ENCODE measurements around the gene CEP70.

The CEP70 gene

DNA sequence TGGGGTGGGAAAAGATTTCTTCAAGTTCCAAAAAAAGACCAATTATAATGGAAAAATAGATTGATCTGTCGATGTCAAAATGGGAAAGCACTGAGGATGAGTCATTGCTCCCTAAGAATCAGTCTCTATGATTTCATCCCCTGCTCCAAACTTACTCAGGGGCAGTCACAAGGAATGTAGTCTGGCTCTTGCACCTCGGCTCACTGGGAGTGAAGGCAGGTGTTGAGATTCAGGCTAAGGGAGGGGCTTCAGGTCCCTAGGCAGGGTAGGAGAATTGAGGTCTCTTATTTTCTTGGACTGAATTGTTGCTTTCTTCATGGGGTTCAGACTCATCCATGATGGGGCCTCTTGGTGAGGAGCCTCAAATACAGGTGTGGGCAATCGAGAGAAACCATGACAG, 145.4 kb downstream of the CEP70 start:
- TF ChIP-seq, protein P1, sequence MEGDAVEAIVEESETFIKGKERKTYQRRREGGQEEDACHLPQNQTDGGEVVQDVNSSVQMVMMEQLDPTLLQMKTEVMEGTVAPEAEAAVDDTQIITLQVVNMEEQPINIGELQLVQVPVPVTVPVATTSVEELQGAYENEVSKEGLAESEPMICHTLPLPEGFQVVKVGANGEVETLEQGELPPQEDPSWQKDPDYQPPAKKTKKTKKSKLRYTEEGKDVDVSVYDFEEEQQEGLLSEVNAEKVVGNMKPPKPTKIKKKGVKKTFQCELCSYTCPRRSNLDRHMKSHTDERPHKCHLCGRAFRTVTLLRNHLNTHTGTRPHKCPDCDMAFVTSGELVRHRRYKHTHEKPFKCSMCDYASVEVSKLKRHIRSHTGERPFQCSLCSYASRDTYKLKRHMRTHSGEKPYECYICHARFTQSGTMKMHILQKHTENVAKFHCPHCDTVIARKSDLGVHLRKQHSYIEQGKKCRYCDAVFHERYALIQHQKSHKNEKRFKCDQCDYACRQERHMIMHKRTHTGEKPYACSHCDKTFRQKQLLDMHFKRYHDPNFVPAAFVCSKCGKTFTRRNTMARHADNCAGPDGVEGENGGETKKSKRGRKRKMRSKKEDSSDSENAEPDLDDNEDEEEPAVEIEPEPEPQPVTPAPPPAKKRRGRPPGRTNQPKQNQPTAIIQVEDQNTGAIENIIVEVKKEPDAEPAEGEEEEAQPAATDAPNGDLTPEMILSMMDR (IDR thresholded peaks at IDR 0.05; ENCODE audit: control insufficient read depth, extremely low read depth, insufficient read depth): no peak
- no peak overlapping the region for H3K4me3 ChIP-seq (ENCODE audit: low read depth, low read length)
- no peak for DNase-seq (ENCODE audit: low read depth)

DNA sequence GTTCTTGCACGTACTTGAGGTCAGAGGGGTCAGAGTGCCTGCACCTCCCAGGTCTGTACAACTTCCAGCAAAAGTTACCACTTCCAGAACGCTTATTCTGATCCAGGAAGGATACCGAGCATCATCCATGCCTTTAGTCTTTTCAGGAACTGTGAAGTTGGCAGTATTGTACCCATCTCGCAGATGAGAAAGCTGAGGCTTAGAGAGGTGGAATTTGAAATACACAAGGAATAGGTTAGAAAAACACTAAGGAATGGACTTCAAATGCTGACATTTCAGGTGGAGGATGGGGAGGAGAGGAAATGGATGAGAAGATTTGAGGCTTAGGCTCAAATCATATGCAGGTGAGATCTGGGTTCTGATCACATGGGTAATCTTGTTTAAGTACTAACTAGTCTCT, 148.4 kb downstream of the CEP70 start:
- DNase-seq (ENCODE audit: low read depth): no peak
- no peak overlapping the region for H3K4me3 ChIP-seq (ENCODE audit: low read depth, low read length)
- TF ChIP-seq, protein P1 (IDR thresholded peaks at IDR 0.05; ENCODE audit: control insufficient read depth, extremely low read depth, insufficient read depth): no peak

DNA sequence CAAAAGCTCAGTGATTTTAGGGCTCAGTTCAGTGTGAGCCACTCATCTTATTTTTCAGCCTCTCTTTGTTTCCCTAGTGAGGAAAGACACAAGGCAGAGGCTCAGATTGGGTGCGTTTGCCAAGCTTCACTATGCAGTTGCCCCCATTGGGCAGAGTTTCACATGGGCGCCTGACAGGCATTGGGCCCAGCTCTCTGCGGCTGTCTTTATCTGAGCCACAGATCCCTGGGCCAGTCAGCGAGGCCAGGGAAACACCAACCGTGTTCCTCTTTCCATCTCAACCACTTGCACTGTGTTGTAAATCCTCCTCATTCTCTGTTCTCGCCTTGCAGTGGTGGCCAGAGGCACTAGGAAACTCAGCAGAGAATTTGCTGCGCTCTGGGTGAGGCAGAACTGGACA, 148.8 kb downstream of the CEP70 start:
- H3K4me3 ChIP-seq (ENCODE audit: low read depth, low read length): no peak overlapping the region
- TF ChIP-seq, protein P1 (IDR thresholded peaks at IDR 0.05; ENCODE audit: control insufficient read depth, extremely low read depth, insufficient read depth): no peak
- DNase-seq (ENCODE audit: low read depth): no peak

All from LNCaP clone FGC (cell line).